Measurements from ENCODE around the gene TSR1. TPM values are rescaled to one million over a fixed set of nuclear protein-coding genes. Genes with fewer than 3 reads are reported as not detected.
"Not testable (repeated sequence)": the region's sequence is repeated elsewhere in the genome, so short reads cannot be mapped to it uniquely, and the experiment has no call there.

TSR1 gene
- total RNA-seq, 4 donors from 2014 or later = 20.3 to 70.2 (median 46.0) TPM

- no peak for TF ChIP-seq POLR2A (IDR thresholded peaks at IDR 0.05)
- TF ChIP-seq CTCF (IDR thresholded peaks at IDR 0.05) = no peak
- Histone ChIP-seq H3K36me3 (peaks cover 0 to 27% (median 7%) of the 10 kb centered on the region in 3 donors), H3K4me1 (peaks cover 0 to 5% (median 0%) of the 10 kb centered on the region in 3 donors), H3K9me3 (no peaks in the 10 kb centered on the region), H3K27ac (no peak overlapping the region), H3K4me3 (no peak overlapping the region), H3K27me3 (no peaks in the 10 kb centered on the region)
- 90 to 91% methylated on average over 3 of the region's 3 CpGs for WGBS, 2 donors
- no peak for DNase-seq
- intact Hi-C loops (cut with DNase I) = no loop called here
Observed at GRCh38 chr17:2317796-2318195, 18.5 kb downstream of the TSR1 start.

GRCh38 chr17:2316916-2317205 is 19.4 kb downstream of the TSR1 start:
- H3K4me1 ChIP-seq; DNase-seq; H3K4me3 ChIP-seq; intact Hi-C loops (cut with DNase I); H3K9me3 ChIP-seq; H3K27me3 ChIP-seq: not testable (repeated sequence)
- WGBS, 2 donors = 38 to 73% methylated on average over 2 of the region's 7 CpGs
- H3K36me3 ChIP-seq = peaks cover 0 to 18% (median 0%) of the 10 kb centered on the region in 3 donors
- peak overlapping the region in 2 of 4 donors; percentile 60 to 69 for H3K27ac ChIP-seq

- no peak overlapping the region for H3K27ac ChIP-seq
- H3K4me3 ChIP-seq = no peak overlapping the region
- intact Hi-C loops (cut with DNase I) = no loop called here
- WGBS, 2 donors = 94 to 99% methylated on average over 5 of the region's 5 CpGs
- peaks cover 0 to 27% (median 3%) of the 10 kb centered on the region in 3 donors for H3K4me1 ChIP-seq
- TF ChIP-seq POLR2A (IDR thresholded peaks at IDR 0.05) (no peak), CTCF (IDR thresholded peaks at IDR 0.05) (no peak)
- no peaks in the 10 kb centered on the region for H3K9me3 ChIP-seq
- H3K27me3 ChIP-seq = no peaks in the 10 kb centered on the region
- no peaks in the 10 kb centered on the region for H3K36me3 ChIP-seq
- DNase-seq = no peak
Observed at GRCh38 chr17:2312736-2313135, 23.5 kb downstream of the TSR1 start.

DNA sequence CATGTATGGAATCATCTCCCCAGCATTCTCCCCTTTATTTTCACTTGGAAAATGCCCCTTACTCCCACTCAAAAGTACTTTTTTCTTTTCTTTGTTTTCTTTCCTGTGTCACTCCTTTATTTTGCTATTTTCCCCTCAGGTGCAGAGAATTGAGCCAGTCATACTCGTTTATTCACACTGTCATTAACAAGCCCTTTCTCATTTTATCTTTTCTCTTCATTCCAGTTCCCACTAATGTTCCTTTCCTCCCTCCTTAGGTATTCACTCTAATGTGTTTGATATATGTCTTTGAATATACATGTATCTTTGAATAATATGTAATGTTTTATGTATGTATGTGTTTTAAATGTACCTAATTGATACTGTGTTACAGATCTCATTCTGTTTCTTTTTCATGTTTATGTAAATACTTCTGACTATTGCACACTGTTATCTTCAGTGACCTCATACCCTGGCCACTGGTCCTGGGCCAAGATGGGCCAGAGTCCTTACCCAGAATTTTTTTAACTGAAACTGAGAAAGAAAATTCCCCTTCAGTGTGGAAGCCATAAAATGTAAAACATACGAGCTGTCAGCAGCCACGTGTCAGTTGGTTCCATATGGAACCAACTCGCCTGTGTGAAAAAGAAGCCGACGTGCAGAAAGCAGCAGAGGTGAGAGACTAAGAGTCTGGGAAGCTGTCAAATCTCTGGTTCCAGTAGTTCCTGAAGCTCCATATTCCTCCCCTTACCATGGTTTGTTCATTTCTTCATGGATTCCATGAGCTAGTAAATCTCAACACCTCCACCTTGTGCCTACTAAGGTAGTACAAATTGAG is 26.7 kb downstream of the TSR1 start:
- H3K27me3 ChIP-seq = no peaks in the 10 kb centered on the region
- WGBS, 2 donors = 66 to 68% methylated on average over 6 of the region's 6 CpGs
- H3K9me3 ChIP-seq = no peaks in the 10 kb centered on the region
- no peaks in the 10 kb centered on the region for H3K36me3 ChIP-seq
- intact Hi-C loops (cut with DNase I) = no loop called here
- H3K27ac ChIP-seq = peak overlapping the region in 2 of 4 donors; percentile 17 to 36
- no peak overlapping the region for H3K4me3 ChIP-seq
- peaks cover 0 to 49% (median 11%) of the 10 kb centered on the region in 3 donors for H3K4me1 ChIP-seq
- TF ChIP-seq POLR2A (IDR thresholded peaks at IDR 0.05) (no peak), CTCF (IDR thresholded peaks at IDR 0.05) (no peak)
- DNase-seq = no peak

- 89 to 97% methylated on average over 4 of the region's 4 CpGs for WGBS, 2 donors
- no peak overlapping the region for H3K27ac ChIP-seq
- H3K9me3 ChIP-seq = no peaks in the 10 kb centered on the region
- no peaks in the 10 kb centered on the region for H3K27me3 ChIP-seq
- no peak overlapping the region for H3K4me3 ChIP-seq
- no peak for TF ChIP-seq POLR2A (IDR thresholded peaks at IDR 0.05)
- no peak for TF ChIP-seq CTCF (IDR thresholded peaks at IDR 0.05)
- intact Hi-C loops (cut with DNase I) = no loop called here
- DNase-seq = no peak
- H3K4me1 ChIP-seq = peaks cover 12 to 80% (median 28%) of the 10 kb centered on the region in 3 donors
- H3K36me3 ChIP-seq = peaks cover 0 to 13% (median 0%) of the 10 kb centered on the region in 3 donors
Observed at GRCh38 chr17:2304931-2305330, 31.3 kb downstream of the TSR1 start.

Data from esophagus squamous epithelium (tissue), 5 donors.